Esophagus squamous epithelium (tissue), 4 donors: ENCODE measurements around the gene TRA2B.

Experiments used
- POLR2A ChIP-seq, 4 donors: fragments of 450-650 bp; IDR thresholded peaks; one replicate each; pipeline ENCODE4 v1.6.1; 2017; ENCODE audit warnings: antibody characterized with exemption in 4 of 4, mild to moderate bottlenecking in 4 of 4, moderate library complexity in 3 of 4
- TF ChIP-seq, protein P1 (sequence below), 6 experiments: fragments of 450-650 bp in 4 of 6; fragments of 200-600 bp in 2 of 6; sonication (generic) in 2 of 6; IDR thresholded peaks; one replicate each; pipeline ENCODE4 v1.5.1; 2016 to 2019; ENCODE audit warnings: antibody characterized with exemption in 6 of 6, mild to moderate bottlenecking in 4 of 6, moderate library complexity in 4 of 6

DNA sequence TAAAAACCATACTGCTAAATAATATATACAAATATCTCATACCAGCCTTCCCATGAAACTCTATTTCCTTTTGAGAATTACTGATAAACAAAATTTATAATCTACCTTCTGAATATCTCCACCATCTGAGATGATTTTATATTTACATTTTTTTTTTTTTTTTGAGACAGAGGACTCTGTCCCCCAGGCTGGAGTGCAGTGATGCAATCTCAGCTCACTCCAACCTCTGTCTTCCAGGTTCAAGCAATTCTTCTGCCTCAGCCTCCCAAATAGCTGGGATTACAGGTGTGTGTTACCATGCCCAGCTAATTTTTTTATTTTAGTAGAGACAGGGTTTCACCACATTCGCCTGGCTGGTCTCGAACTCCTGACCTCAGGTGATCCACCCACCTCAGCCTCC is 70.2 kb downstream of the TRA2B start:
- TF ChIP-seq, protein P1, sequence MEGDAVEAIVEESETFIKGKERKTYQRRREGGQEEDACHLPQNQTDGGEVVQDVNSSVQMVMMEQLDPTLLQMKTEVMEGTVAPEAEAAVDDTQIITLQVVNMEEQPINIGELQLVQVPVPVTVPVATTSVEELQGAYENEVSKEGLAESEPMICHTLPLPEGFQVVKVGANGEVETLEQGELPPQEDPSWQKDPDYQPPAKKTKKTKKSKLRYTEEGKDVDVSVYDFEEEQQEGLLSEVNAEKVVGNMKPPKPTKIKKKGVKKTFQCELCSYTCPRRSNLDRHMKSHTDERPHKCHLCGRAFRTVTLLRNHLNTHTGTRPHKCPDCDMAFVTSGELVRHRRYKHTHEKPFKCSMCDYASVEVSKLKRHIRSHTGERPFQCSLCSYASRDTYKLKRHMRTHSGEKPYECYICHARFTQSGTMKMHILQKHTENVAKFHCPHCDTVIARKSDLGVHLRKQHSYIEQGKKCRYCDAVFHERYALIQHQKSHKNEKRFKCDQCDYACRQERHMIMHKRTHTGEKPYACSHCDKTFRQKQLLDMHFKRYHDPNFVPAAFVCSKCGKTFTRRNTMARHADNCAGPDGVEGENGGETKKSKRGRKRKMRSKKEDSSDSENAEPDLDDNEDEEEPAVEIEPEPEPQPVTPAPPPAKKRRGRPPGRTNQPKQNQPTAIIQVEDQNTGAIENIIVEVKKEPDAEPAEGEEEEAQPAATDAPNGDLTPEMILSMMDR (IDR thresholded peaks at IDR 0.05), result no peak
- no peak for TF ChIP-seq POLR2A (IDR thresholded peaks at IDR 0.05)
